ENCODE data around the gene NANS. TPM values are rescaled to one million over a fixed set of nuclear protein-coding genes. Genes with fewer than 3 reads are reported as not detected.

NANS gene
- total and polyA plus RNA-seq, 2 of the 13 experiments (the other 11 are each of a cell fraction or from before 2014, with no cell fraction given), result 86.9 to 203 TPM

DNA sequence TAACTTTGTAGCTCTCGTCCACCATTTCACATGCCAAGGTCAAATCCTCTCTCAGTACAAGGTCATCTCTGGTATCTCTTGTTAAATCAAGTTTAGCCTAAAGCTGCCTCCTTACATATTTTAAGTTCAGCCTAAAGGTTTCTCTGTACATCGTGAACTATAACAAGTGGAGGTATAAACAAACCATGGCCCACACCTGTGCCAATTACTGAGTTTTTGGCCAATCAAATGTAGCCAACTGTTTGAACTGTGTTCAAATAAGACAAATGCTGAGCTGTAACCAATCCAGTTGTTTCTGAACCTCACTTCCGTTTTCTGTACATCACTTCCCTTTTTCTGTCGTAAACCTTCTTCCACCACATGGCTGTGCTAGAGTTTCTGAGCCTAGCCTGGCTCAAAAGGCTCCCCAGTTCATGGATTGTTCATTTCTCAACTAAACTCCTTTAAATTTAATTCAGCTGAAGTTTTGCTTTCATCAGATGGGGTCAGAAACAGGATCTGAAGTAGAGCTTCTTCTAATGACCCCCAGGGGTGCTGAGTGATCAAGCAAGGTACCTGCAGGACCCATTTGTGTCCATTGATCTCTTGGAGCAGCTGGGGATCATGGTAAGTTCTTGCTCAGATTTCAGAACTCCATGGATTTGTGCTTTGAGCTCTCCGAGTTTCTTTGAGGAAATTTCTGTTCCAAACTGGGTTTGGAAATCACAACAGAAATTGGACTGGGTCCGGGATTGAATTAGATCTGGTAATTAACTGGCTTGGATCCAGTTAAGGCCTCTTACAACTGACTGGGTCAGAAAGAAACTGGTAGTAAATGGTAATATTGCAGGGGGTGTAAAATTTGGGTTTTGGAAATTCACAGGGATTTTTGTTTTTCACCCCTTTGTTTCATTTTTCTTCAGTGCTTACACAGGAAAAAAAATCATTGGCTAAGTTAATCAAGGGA, 11.0 kb upstream of the NANS start (continued):
- TF ChIP-seq LCORL (IDR thresholded peaks at IDR 0.05), result no peak
- no peak for TF ChIP-seq LCORL (CRISPR knock-in tag; IDR thresholded peaks at IDR 0.05)
- peak; percentile 69 for TF ChIP-seq NFYB (CRISPR knock-in tag; IDR thresholded peaks at IDR 0.05)
- TF ChIP-seq CREM (IDR thresholded peaks at IDR 0.05), result peak; percentile 71
- no peak for TF ChIP-seq CREM (CRISPR knock-in tag; IDR thresholded peaks at IDR 0.05)
- TF ChIP-seq HNRNPH1 (optimal IDR thresholded peaks at IDR 0.05; ENCODE audit: low read depth, low read length), result no peak
- TF ChIP-seq FLYWCH1 (CRISPR knock-in tag; IDR thresholded peaks at IDR 0.05), result no peak
- no peak for TF ChIP-seq MTF1 (CRISPR knock-in tag; IDR thresholded peaks at IDR 0.05)
- no peak for TF ChIP-seq ZNF850 (CRISPR knock-in tag; conservative IDR thresholded peaks at IDR 0.05)
- no peak for TF ChIP-seq ZNF768 (CRISPR knock-in tag; IDR thresholded peaks at IDR 0.05)
- no peak for TF ChIP-seq ERF (CRISPR knock-in tag; IDR thresholded peaks at IDR 0.05)
- peak; percentile 26; the same call in 1 of the 3 replicates for TF ChIP-seq MXI1 (IDR thresholded peaks at IDR 0.05; ENCODE audit: borderline replicate concordance, low read depth, low read length)
- TF ChIP-seq, protein P1, sequence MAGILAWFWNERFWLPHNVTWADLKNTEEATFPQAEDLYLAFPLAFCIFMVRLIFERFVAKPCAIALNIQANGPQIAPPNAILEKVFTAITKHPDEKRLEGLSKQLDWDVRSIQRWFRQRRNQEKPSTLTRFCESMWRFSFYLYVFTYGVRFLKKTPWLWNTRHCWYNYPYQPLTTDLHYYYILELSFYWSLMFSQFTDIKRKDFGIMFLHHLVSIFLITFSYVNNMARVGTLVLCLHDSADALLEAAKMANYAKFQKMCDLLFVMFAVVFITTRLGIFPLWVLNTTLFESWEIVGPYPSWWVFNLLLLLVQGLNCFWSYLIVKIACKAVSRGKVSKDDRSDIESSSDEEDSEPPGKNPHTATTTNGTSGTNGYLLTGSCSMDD (CRISPR knock-in tag; IDR thresholded peaks at IDR 0.05), result no peak
- 0 out of 2 replicates have a peak, but pooled peaks have one; percentile 20 for TF ChIP-seq IRF2 (CRISPR knock-in tag; IDR thresholded peaks at IDR 0.05)
- no peak for TF ChIP-seq SRY (CRISPR knock-in tag; IDR thresholded peaks at IDR 0.05)
- TF ChIP-seq ZFP90 (CRISPR knock-in tag; IDR thresholded peaks at IDR 0.05; ENCODE audit: borderline replicate concordance), result no peak
- no peak for TF ChIP-seq ZNF776 (CRISPR knock-in tag; IDR thresholded peaks at IDR 0.05)
- TF ChIP-seq GLI4 (CRISPR knock-in tag; IDR thresholded peaks at IDR 0.05; ENCODE audit: borderline replicate concordance), result no peak
- TF ChIP-seq KAT8 (CRISPR knock-in tag; IDR thresholded peaks at IDR 0.05), result peak; percentile 21; the same call in 1 of the 2 replicates
- no peak for TF ChIP-seq RBFOX2 (IDR thresholded peaks at IDR 0.05; ENCODE audit: low read depth, low read length)
- no peak for TF ChIP-seq CENPX (CRISPR knock-in tag; IDR thresholded peaks at IDR 0.05)
- no peak for TF ChIP-seq KDM6A (CRISPR knock-in tag; IDR thresholded peaks at IDR 0.05; ENCODE audit: low read depth)
- TF ChIP-seq, protein P2, sequence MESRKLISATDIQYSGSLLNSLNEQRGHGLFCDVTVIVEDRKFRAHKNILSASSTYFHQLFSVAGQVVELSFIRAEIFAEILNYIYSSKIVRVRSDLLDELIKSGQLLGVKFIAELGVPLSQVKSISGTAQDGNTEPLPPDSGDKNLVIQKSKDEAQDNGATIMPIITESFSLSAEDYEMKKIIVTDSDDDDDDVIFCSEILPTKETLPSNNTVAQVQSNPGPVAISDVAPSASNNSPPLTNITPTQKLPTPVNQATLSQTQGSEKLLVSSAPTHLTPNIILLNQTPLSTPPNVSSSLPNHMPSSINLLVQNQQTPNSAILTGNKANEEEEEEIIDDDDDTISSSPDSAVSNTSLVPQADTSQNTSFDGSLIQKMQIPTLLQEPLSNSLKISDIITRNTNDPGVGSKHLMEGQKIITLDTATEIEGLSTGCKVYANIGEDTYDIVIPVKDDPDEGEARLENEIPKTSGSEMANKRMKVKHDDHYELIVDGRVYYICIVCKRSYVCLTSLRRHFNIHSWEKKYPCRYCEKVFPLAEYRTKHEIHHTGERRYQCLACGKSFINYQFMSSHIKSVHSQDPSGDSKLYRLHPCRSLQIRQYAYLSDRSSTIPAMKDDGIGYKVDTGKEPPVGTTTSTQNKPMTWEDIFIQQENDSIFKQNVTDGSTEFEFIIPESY (CRISPR knock-in tag; IDR thresholded peaks at IDR 0.05), result no peak
- TF ChIP-seq, protein P3, sequence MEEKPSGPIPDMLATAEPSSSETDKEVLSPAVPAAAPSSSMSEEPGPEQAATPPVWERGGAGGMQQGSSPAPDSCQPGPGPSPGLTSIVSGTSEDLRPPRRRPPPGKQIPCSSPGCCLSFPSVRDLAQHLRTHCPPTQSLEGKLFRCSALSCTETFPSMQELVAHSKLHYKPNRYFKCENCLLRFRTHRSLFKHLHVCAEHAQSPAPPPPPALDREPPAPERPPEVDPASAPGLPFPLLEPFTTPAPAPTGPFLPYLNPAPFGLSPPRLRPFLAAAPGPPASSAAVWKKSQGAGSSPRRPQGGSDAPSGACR (CRISPR knock-in tag; IDR thresholded peaks at IDR 0.05), result no peak
- TF ChIP-seq ZKSCAN5 (CRISPR knock-in tag; IDR thresholded peaks at IDR 0.05), result peak; percentile 68; the same call in 1 of the 2 replicates
- no peak for TF ChIP-seq KLF13 (CRISPR knock-in tag; IDR thresholded peaks at IDR 0.05)

Data from HepG2 (cell line).